Islet precursor cell (in vitro differentiated cells): Measurements from ENCODE around the gene TOP2B.

ENCODE experiments used
- DNase-seq: peaks from one replicate; pipeline ENCODE4 v3.0.0-alpha.2; 2018

Gene TOP2B

GRCh38 chr3:25554376-25554775 lies 110.3 kb downstream of the TOP2B start:
- DNase-seq, result no peak

- no peak for DNase-seq
Observed at GRCh38 chr3:25552251-25552650, 112.5 kb downstream of the TOP2B start.

- DNase-seq, result no peak
Observed at GRCh38 chr3:25548836-25549235, 115.9 kb downstream of the TOP2B start.

GRCh38 chr3:25547943-25548674 lies 116.6 kb downstream of the TOP2B start:
- no peak for DNase-seq
